Measurements from ENCODE around the gene DSTN.
A peak's percentile ranks its signal among the peaks of the same experiment; 100 is the strongest.

Gene DSTN

DNA sequence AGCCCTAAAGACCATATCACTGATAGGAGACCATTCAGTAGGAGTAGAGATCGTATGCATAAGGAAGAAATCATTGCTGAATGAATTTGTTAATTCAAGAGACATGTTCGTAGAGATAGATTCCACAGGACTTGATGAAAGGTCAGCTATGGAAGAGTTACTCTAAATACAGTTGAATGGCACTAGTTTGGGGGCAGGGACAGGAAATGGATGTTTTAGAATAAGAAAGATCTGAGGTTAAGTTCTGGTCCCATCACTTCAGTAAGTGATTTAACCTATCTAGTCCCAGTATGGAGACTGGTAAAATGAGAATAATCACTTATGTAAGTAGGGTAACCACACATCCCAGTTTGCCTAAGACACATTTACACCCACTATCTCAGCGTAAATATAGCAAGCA is 35.8 kb upstream of the DSTN start:
- TF ChIP-seq EZH2 (IDR thresholded peaks at IDR 0.05; ENCODE audit: borderline replicate concordance, low read length), result no peak
- TF ChIP-seq, protein P1, sequence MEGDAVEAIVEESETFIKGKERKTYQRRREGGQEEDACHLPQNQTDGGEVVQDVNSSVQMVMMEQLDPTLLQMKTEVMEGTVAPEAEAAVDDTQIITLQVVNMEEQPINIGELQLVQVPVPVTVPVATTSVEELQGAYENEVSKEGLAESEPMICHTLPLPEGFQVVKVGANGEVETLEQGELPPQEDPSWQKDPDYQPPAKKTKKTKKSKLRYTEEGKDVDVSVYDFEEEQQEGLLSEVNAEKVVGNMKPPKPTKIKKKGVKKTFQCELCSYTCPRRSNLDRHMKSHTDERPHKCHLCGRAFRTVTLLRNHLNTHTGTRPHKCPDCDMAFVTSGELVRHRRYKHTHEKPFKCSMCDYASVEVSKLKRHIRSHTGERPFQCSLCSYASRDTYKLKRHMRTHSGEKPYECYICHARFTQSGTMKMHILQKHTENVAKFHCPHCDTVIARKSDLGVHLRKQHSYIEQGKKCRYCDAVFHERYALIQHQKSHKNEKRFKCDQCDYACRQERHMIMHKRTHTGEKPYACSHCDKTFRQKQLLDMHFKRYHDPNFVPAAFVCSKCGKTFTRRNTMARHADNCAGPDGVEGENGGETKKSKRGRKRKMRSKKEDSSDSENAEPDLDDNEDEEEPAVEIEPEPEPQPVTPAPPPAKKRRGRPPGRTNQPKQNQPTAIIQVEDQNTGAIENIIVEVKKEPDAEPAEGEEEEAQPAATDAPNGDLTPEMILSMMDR (IDR thresholded peaks at IDR 0.05; ENCODE audit: low read length), result no peak
- no peak overlapping the region for H2AFZ ChIP-seq (ENCODE audit: low read length)

DNA sequence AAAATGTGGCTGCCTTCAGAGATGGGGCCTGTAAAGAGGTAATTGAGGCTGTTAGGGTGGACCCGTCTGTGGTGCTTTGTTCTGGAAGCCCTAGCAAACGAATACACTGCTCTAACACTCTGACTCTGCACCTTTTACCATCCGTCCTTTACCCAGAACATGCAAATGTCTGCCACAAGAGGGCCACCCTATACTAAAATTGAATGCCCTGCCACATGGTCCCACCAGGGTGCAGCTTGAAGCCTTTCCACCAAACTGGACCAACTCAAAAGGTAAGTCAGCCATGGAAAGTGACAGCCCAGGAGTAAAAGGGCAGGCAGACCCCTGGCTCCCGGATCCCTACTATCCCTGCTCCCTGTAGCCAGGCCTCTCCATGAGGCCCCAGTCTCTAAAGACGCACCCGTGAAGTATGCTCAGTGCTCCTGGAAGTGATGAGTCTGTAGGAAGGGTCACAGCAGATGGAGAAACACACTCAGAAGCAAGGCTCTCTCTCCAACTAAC is 32.9 kb upstream of the DSTN start:
- H3K4me2 ChIP-seq (ENCODE audit: low read length), result no peak overlapping the region

More for the DNA sequence above, 35.8 kb upstream of the DSTN start:
- H3K4me2 ChIP-seq (ENCODE audit: low read length), result no peak overlapping the region
- no peaks in the 10 kb centered on the region for H3K9me2 ChIP-seq (ENCODE audit: low read depth, low read length)
- peaks cover 6% of the 10 kb centered on the region; the same call in 1 of the 2 replicates for H3K27me3 ChIP-seq (ENCODE audit: insufficient read depth, low read length)
- no peaks in the 10 kb centered on the region for H3K36me3 ChIP-seq (ENCODE audit: insufficient read depth, low read length)
- peaks cover 19% of the 10 kb centered on the region for H3K4me1 ChIP-seq (ENCODE audit: insufficient read depth, low read length, severe bottlenecking)
- no peaks in the 10 kb centered on the region for H3K9me3 ChIP-seq (ENCODE audit: low read length)
- no peaks in the 10 kb centered on the region for H3K79me2 ChIP-seq (ENCODE audit: insufficient read depth, low read length)
- no peak overlapping the region for H3K27ac ChIP-seq (ENCODE audit: low read depth, low read length, poor library complexity, severe bottlenecking)
- no peaks in the 10 kb centered on the region for H3F3A ChIP-seq (ENCODE audit: insufficient read depth, low read length)
- H3K9ac ChIP-seq (ENCODE audit: low read length), result no peak overlapping the region
- no peaks in the 10 kb centered on the region for H4K20me1 ChIP-seq (ENCODE audit: insufficient read depth, low read length)
- no peak overlapping the region for H3K4me3 ChIP-seq (ENCODE audit: low read depth, low read length, poor library complexity, severe bottlenecking)

DNA sequence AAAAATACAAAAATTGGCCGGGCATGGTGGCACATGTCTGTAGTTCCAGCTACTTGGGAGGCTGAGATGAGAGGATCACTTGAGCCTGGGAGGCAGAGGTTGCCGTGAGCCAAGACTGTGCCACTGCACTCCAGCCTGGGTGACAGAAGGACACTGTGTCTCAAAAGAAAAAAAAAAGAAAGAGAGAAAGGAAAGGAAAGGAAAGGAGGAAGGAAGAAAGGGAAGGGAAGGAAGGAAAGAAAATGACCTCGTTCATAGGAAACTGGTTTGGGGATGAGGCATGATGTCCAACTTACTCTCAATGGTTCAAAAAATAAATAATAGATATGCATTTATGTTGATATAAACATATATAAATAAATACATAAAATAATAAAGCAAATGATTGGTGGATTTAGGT is 31.9 kb upstream of the DSTN start:
- H3K79me2 ChIP-seq (ENCODE audit: insufficient read depth, low read length), result no peaks in the 10 kb centered on the region
- no peak overlapping the region for H3K4me2 ChIP-seq (ENCODE audit: low read length)
- H3K9ac ChIP-seq (ENCODE audit: low read length), result no peak overlapping the region
- no peak overlapping the region for H3K4me3 ChIP-seq (ENCODE audit: low read depth, low read length, poor library complexity, severe bottlenecking)
- TF ChIP-seq, protein P1 (IDR thresholded peaks at IDR 0.05; ENCODE audit: low read length), result no peak
- no peak for TF ChIP-seq EZH2 (IDR thresholded peaks at IDR 0.05; ENCODE audit: borderline replicate concordance, low read length)
- no peaks in the 10 kb centered on the region for H4K20me1 ChIP-seq (ENCODE audit: insufficient read depth, low read length)
- no peaks in the 10 kb centered on the region for H3K9me3 ChIP-seq (ENCODE audit: low read length)
- H3K36me3 ChIP-seq (ENCODE audit: insufficient read depth, low read length), result no peaks in the 10 kb centered on the region
- no peaks in the 10 kb centered on the region for H3K9me2 ChIP-seq (ENCODE audit: low read depth, low read length)
- no peak overlapping the region for H3K27ac ChIP-seq (ENCODE audit: low read depth, low read length, poor library complexity, severe bottlenecking)
- H3K4me1 ChIP-seq (ENCODE audit: insufficient read depth, low read length, severe bottlenecking), result peaks cover 6% of the 10 kb centered on the region
- H2AFZ ChIP-seq (ENCODE audit: low read length), result no peak overlapping the region
- no peaks in the 10 kb centered on the region for H3K27me3 ChIP-seq (ENCODE audit: insufficient read depth, low read length)
- H3F3A ChIP-seq (ENCODE audit: insufficient read depth, low read length), result no peaks in the 10 kb centered on the region

More for the DNA sequence above, 32.9 kb upstream of the DSTN start:
- no peaks in the 10 kb centered on the region for H4K20me1 ChIP-seq (ENCODE audit: insufficient read depth, low read length)
- H3K27ac ChIP-seq (ENCODE audit: low read depth, low read length, poor library complexity, severe bottlenecking), result no peak overlapping the region
- TF ChIP-seq, protein P1 (IDR thresholded peaks at IDR 0.05; ENCODE audit: low read length), result peak; percentile 92
- no peak for TF ChIP-seq EZH2 (IDR thresholded peaks at IDR 0.05; ENCODE audit: borderline replicate concordance, low read length)
- H3K27me3 ChIP-seq (ENCODE audit: insufficient read depth, low read length), result no peaks in the 10 kb centered on the region
- no peaks in the 10 kb centered on the region for H3K79me2 ChIP-seq (ENCODE audit: insufficient read depth, low read length)
- H3K9me2 ChIP-seq (ENCODE audit: low read depth, low read length), result no peaks in the 10 kb centered on the region
- H3F3A ChIP-seq (ENCODE audit: insufficient read depth, low read length), result no peaks in the 10 kb centered on the region
- no peak overlapping the region for H2AFZ ChIP-seq (ENCODE audit: low read length)
- no peaks in the 10 kb centered on the region for H3K36me3 ChIP-seq (ENCODE audit: insufficient read depth, low read length)
- H3K4me3 ChIP-seq (ENCODE audit: low read depth, low read length, poor library complexity, severe bottlenecking), result no peak overlapping the region
- H3K9ac ChIP-seq (ENCODE audit: low read length), result no peak overlapping the region
- peaks cover 6% of the 10 kb centered on the region for H3K4me1 ChIP-seq (ENCODE audit: insufficient read depth, low read length, severe bottlenecking)
- no peaks in the 10 kb centered on the region for H3K9me3 ChIP-seq (ENCODE audit: low read length)
